ENCODE data around the gene ASB3.

DNA sequence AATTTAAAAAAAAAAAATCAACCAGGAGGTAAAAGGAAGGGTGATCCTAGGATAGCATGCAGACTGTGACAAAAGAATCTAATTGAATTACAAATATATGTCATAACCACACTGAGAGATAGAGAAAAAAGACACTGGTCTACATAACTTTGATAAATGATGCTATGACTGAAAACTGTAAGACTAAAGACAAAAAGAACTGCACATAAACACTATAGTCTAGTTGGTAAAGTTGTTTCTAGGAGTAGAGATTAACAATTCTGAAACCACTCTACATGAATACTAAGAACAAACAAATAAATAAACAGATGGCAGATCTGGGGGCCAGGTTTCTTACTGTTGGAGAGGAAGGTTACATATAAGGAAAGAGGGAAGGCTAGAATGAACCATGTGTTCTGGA is 33.7 kb downstream of the ASB3 start:
- no peak for TF ChIP-seq EZH2 (IDR thresholded peaks at IDR 0.05; ENCODE audit: borderline replicate concordance, low read depth, low read length, severe bottlenecking)
- TF ChIP-seq, protein P1, sequence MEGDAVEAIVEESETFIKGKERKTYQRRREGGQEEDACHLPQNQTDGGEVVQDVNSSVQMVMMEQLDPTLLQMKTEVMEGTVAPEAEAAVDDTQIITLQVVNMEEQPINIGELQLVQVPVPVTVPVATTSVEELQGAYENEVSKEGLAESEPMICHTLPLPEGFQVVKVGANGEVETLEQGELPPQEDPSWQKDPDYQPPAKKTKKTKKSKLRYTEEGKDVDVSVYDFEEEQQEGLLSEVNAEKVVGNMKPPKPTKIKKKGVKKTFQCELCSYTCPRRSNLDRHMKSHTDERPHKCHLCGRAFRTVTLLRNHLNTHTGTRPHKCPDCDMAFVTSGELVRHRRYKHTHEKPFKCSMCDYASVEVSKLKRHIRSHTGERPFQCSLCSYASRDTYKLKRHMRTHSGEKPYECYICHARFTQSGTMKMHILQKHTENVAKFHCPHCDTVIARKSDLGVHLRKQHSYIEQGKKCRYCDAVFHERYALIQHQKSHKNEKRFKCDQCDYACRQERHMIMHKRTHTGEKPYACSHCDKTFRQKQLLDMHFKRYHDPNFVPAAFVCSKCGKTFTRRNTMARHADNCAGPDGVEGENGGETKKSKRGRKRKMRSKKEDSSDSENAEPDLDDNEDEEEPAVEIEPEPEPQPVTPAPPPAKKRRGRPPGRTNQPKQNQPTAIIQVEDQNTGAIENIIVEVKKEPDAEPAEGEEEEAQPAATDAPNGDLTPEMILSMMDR (IDR thresholded peaks at IDR 0.05; ENCODE audit: extremely low read depth in 1 of 2, insufficient read depth in 1 of 2, low read depth in 1 of 2, low read length in 2 of 2): no peak
- no peak for TF ChIP-seq POLR2A (IDR thresholded peaks at IDR 0.05; ENCODE audit: low read depth, low read length)
- TF ChIP-seq JUN (IDR thresholded peaks at IDR 0.05; ENCODE audit: borderline replicate concordance, insufficient read depth, insufficient read length, low read depth): no peak
- TF ChIP-seq POLR2AphosphoS5 (IDR thresholded peaks at IDR 0.05; ENCODE audit: insufficient read depth, low read depth, low read length): no peak

Data from endothelial cell of umbilical vein (primary cell).